IMR-90 (cell line): Measurements from ENCODE around the gene GBX2. TPM values are rescaled to one million over a fixed set of nuclear protein-coding genes. Genes with fewer than 3 reads are reported as not detected.

Experiments
- ATAC-seq: fragments of 200-7000 bp; cut with Tn5 transposase; 2 replicates; pipeline ENCODE4 v1.9.1; 2020; ENCODE audit warnings: low read depth, mild to moderate bottlenecking, moderate library complexity
- BruUV-seq: library from RNA; stranded (reverse); fragments of 400-500 nt; replicated peaks from 2 replicates; lab custom pipeline; 2021; lab: Mats Ljungman, UMichigan
- CTCF ChIA-PET: fragments of 300-600 bp; formaldehyde crosslinking; extraction: SDS; loops from one replicate; lab custom pipeline; 2021; ENCODE audit warnings: antibody characterized with exemption; lab: Yijun Ruan, JAX
- POLR2A ChIA-PET: fragments of 300-600 bp; sonication (Branson Sonifier 250); formaldehyde crosslinking; loops from one replicate; lab custom pipeline; 2022; ENCODE audit warnings: antibody characterized with exemption; ENCODE audit not compliant: unreplicated experiment; lab: Charles Lee
- DNase-seq: peaks from one replicate; pipeline ENCODE4 v3.0.0; 2013
- H2AFZ ChIP-seq: replicated peaks from 2 replicates; pipeline ENCODE3; 2013; ENCODE audit warnings: low read length, mild to moderate bottlenecking; ENCODE audit not compliant: poor library complexity
- H2AK5ac ChIP-seq: 2 replicates; pipeline ENCODE4 v1.6.1; 2013; ENCODE audit warnings: low read depth, low read length, inconsistent platforms
- H2AK9ac ChIP-seq: replicated peaks from 2 replicates; pipeline ENCODE3; 2013; ENCODE audit warnings: mild to moderate bottlenecking, low read depth, low read length, moderate library complexity; ENCODE audit not compliant: poor library complexity
- H2BK120ac ChIP-seq: 2 replicates; pipeline ENCODE4 v1.6.1; 2013; ENCODE audit warnings: low read depth, low read length, inconsistent platforms
- H2BK15ac ChIP-seq: 3 replicates; pipeline ENCODE4 v1.6.1; 2013; ENCODE audit warnings: low read depth, low read length, inconsistent platforms
- H2BK20ac ChIP-seq: 2 replicates; pipeline ENCODE4 v1.6.1; 2013; ENCODE audit warnings: low read depth, mild to moderate bottlenecking, inconsistent platforms, low read length, moderate library complexity
- H2BK5ac ChIP-seq: 2 replicates; pipeline ENCODE4 v1.6.1; 2013; ENCODE audit warnings: mild to moderate bottlenecking, low read depth, low read length, inconsistent platforms; ENCODE audit not compliant: poor library complexity, severe bottlenecking
- H3K14ac ChIP-seq: replicated peaks from 2 replicates; pipeline ENCODE4 v1.6.1; 2013; ENCODE audit warnings: low read depth, low read length, inconsistent platforms
- H3K18ac ChIP-seq: 2 replicates; pipeline ENCODE4 v1.6.1; 2013; ENCODE audit warnings: low read depth, low read length, control low read depth
- H3K23ac ChIP-seq: 2 replicates; pipeline ENCODE4 v1.6.1; 2013; ENCODE audit warnings: low read depth, low read length, inconsistent platforms
- H3K27ac ChIP-seq: 2 replicates; pipeline ENCODE4 v1.5.1; 2013; ENCODE audit warnings: mild to moderate bottlenecking, control low read depth, low read length; ENCODE audit not compliant: insufficient read depth
- H3K27me3 ChIP-seq: 2 replicates; pipeline ENCODE4 v1.6.1; 2013; ENCODE audit warnings: low read length; ENCODE audit not compliant: control insufficient read depth, insufficient read depth
- H3K36me3 ChIP-seq: 2 replicates; pipeline ENCODE4 v1.6.1; 2013; ENCODE audit warnings: low read length, mixed read lengths; ENCODE audit not compliant: control insufficient read depth, insufficient read depth
- H3K4ac ChIP-seq: 2 replicates; pipeline ENCODE4 v1.6.1; 2013; ENCODE audit warnings: low read depth, low read length, inconsistent platforms
- H3K4me1 ChIP-seq: 2 replicates; pipeline ENCODE4 v1.6.1; 2013; ENCODE audit warnings: low read length, mixed read lengths; ENCODE audit not compliant: control insufficient read depth, insufficient read depth
- H3K4me2 ChIP-seq: 2 replicates; pipeline ENCODE4 v1.6.1; 2013; ENCODE audit warnings: low read depth, mild to moderate bottlenecking, control low read depth, low read length, moderate library complexity
- H3K4me3 ChIP-seq: 2 replicates; pipeline ENCODE4 v1.5.1; 2013; ENCODE audit warnings: low read depth, mild to moderate bottlenecking, control low read depth, low read length, moderate library complexity; ENCODE audit not compliant: insufficient read depth
- H3K56ac ChIP-seq: 2 replicates; pipeline ENCODE4 v1.6.1; 2013; ENCODE audit warnings: low read length, inconsistent platforms; ENCODE audit not compliant: insufficient read depth; ENCODE audit errors: extremely low read depth
- H3K79me1 ChIP-seq, 2 experiments: 2 replicates each; pipeline ENCODE4 v1.6.1; 2013; ENCODE audit warnings: low read length in 2 of 2, inconsistent platforms in 1 of 2, low read depth in 1 of 2
- H3K9ac ChIP-seq: 2 replicates; pipeline ENCODE4 v1.6.1; 2013; ENCODE audit warnings: low read depth, low read length, control low read depth
- H3K9me1 ChIP-seq: 2 replicates; pipeline ENCODE4 v1.6.1; 2013; ENCODE audit warnings: low read length, inconsistent platforms; ENCODE audit not compliant: insufficient read depth
- H3K9me3 ChIP-seq: 2 replicates; pipeline ENCODE4 v1.6.1; 2013; ENCODE audit warnings: low read length; ENCODE audit not compliant: control insufficient read depth, insufficient read depth
- H4K20me1 ChIP-seq: 2 replicates; pipeline ENCODE4 v1.6.1; 2013; ENCODE audit warnings: low read length, inconsistent platforms; ENCODE audit not compliant: insufficient read depth
- H4K5ac ChIP-seq: 2 replicates; pipeline ENCODE4 v1.6.1; 2013; ENCODE audit warnings: mild to moderate bottlenecking, low read depth, low read length, control low read depth
- H4K8ac ChIP-seq, 2 experiments: 2 replicates each; pipeline ENCODE4 v1.6.1; 2013; ENCODE audit warnings: low read depth in 2 of 2, low read length in 2 of 2, control low read depth in 1 of 2, inconsistent platforms in 1 of 2
- H4K91ac ChIP-seq: 2 replicates; pipeline ENCODE4 v1.6.1; 2013; ENCODE audit warnings: low read depth, low read length, inconsistent platforms; ENCODE audit not compliant: insufficient read depth
- CTCF ChIP-seq: conservative IDR thresholded peaks from 2 replicates; pipeline ENCODE4 v1.5.1; 2012; ENCODE audit warnings: mild to moderate bottlenecking, low read depth, low read length, improper control_type of control experiment
- ELK1 ChIP-seq: fragments of 150-350 bp; IDR thresholded peaks from 2 replicates; pipeline ENCODE4 v1.6.1; 2016; ENCODE audit warnings: low read depth, mild to moderate bottlenecking, low read length, moderate library complexity, borderline replicate concordance
- FOS ChIP-seq: fragments of 150-350 bp; IDR thresholded peaks from 2 replicates; pipeline ENCODE4 v1.6.1; 2016; ENCODE audit warnings: low read depth, low read length
- MAZ ChIP-seq: IDR thresholded peaks from 2 replicates; pipeline ENCODE4 v1.6.1; 2012; ENCODE audit warnings: low read depth, mild to moderate bottlenecking, low read length, improper control_type of control experiment, moderate library complexity, borderline replicate concordance
- NFE2L2 ChIP-seq: fragments of 150-350 bp; IDR thresholded peaks from 2 replicates; pipeline ENCODE4 v1.6.1; 2016; ENCODE audit warnings: low read depth, mild to moderate bottlenecking, low read length
- RFX5 ChIP-seq: IDR thresholded peaks from 2 replicates; pipeline ENCODE4 v1.8.0; 2012; ENCODE audit warnings: low read depth, mild to moderate bottlenecking, low read length, moderate library complexity
- SMC3 ChIP-seq: fragments of 150-350 bp; IDR thresholded peaks from 2 replicates; pipeline ENCODE4 v1.6.1; 2016; ENCODE audit warnings: low read depth, mild to moderate bottlenecking, antibody characterized with exemption, low read length, moderate library complexity
- USF2 ChIP-seq: fragments of 150-350 bp; IDR thresholded peaks from 2 replicates; pipeline ENCODE4 v1.6.1; 2017; ENCODE audit warnings: mild to moderate bottlenecking, antibody characterized with exemption, low read length, low read depth
- WGBS, 2 experiments: methylation state at CpG; one replicate each; pipeline versions ENCODE4 v1.1.5 to v1.1.7; 2013; ENCODE audit warnings: missing lambda C conversion rate in 2 of 2; ENCODE audit not compliant: insufficient read length in 1 of 2; ENCODE audit errors: extremely low coverage in 2 of 2; 5-methylcytosine and 5-hydroxymethylcytosine counted together
- dilution Hi-C: fragments of 300-500 bp; cut with HindIII; formaldehyde crosslinking; loops from one replicate; pipeline ENCODE4 v1.14.3; 2018; ENCODE audit warnings: low sequenced_read_pairs; ENCODE audit not compliant: unreplicated experiment
- in situ Hi-C: fragments of 300-500 bp; cut with MboI; formaldehyde crosslinking; loops from 3 replicates; pipeline ENCODE4 v1.14.3; 2019; ENCODE audit warnings: low sequenced_read_pairs, inconsistent platforms, mixed read lengths
- intact Hi-C: fragments of 100-400 bp; cut with micrococcal nuclease; formaldehyde crosslinking; loops from 2 replicates; pipeline ENCODE4 v1.10.0; 2022
- polyA plus RNA-seq, 3 experiments: library from polyadenylated mRNA; depleted of rRNA; stranded (reverse); fragments of >200 nt; gene quantifications; 2 replicates each; pipeline ENCODE4 v1.2.3, GENCODE V29; 2012; ENCODE audit warnings: low replicate concordance in 1 of 3
- total RNA-seq: library from RNA; depleted of rRNA; stranded (reverse); fragments of >200 nt; gene quantifications from 2 replicates; pipeline ENCODE4 v1.2.3, GENCODE V29; 2012

The GBX2 gene
- total and polyA plus RNA-seq, 2 of the 4 experiments (the other 2 are of a cell fraction) = 0.10 TPM; not detected in 1

GRCh38 chr2:236156095-236156859 lies 11.9 kb downstream of the GBX2 start:
- ChIA-PET POLR2A (no interaction called here), CTCF (no interaction called here)
- DNase-seq = no peak
- Histone ChIP-seq H3K4ac (no peak overlapping the region), H2BK15ac (no peak overlapping the region), H4K5ac (no peak overlapping the region), H3K14ac (no peak overlapping the region), H3K9ac (no peak overlapping the region), H3K56ac (no peak overlapping the region), H2BK5ac (no peak overlapping the region), H4K20me1 (no peaks in the 10 kb centered on the region), H3K9me3 (peaks cover 2% of the 10 kb centered on the region), H2AK5ac (no peak overlapping the region), H2BK120ac (no peak overlapping the region), H3K9me1 (no peaks in the 10 kb centered on the region), H4K8ac (no peak overlapping the region), H3K4me2 (no peak overlapping the region), H3K36me3 (no peaks in the 10 kb centered on the region), H2AK9ac (no peak overlapping the region), H2BK20ac (no peak overlapping the region), H3K27me3 (peaks cover 56% of the 10 kb centered on the region), H3K79me1 (no peaks in the 10 kb centered on the region), H4K91ac (no peak overlapping the region), H3K4me1 (no peaks in the 10 kb centered on the region), H3K4me3 (no peak overlapping the region), H3K23ac (no peak overlapping the region), H2AFZ (no peak overlapping the region), H3K27ac (no peak overlapping the region), H3K18ac (no peak overlapping the region)
- TF ChIP-seq SMC3 (no peak), RFX5 (no peak), CTCF (no peak), USF2 (no peak), FOS (no peak), ELK1 (no peak), MAZ (no peak), NFE2L2 (no peak)
- BruUV-seq = no TSS peak
- WGBS, 2 experiments = 70% methylated on average over 3 of the region's 16 CpGs; no CpG with 5 or more reads in 1 of the 2 experiments
- dilution Hi-C loops = no loop called here
- intact Hi-C loops = no loop called here
- no peak for ATAC-seq
- in situ Hi-C loops = loop anchor here (25.0 kb wide), 1 partner anchor 544 kb away; no protein-coding TSS in a partner anchor
